Suprapubic skin (tissue), 4 donors: ENCODE results near the gene SYT17. TPM values are rescaled to one million over a fixed set of nuclear protein-coding genes. Genes with fewer than 3 reads are reported as not detected.

ENCODE experiments used
- DNase-seq, 2 donors: peaks; one replicate each; pipeline ENCODE4 v3.0.0-alpha.2; 2019; ENCODE audit warnings: low spot score in 2 of 2
- H3K27ac ChIP-seq: fragments of 200-600 bp; sonication (generic); one replicate; pipeline ENCODE4 v1.5.1; 2019
- H3K27me3 ChIP-seq: fragments of 200-600 bp; sonication (generic); one replicate; pipeline ENCODE4 v1.5.1; 2019
- H3K36me3 ChIP-seq: fragments of 200-600 bp; sonication (generic); one replicate; pipeline ENCODE4 v1.5.1; 2019
- H3K4me1 ChIP-seq: fragments of 200-600 bp; sonication (generic); one replicate; pipeline ENCODE4 v1.5.1; 2019
- H3K4me3 ChIP-seq: fragments of 200-600 bp; sonication (generic); one replicate; pipeline ENCODE4 v1.5.1; 2019; ENCODE audit warnings: mild to moderate bottlenecking
- H3K9me3 ChIP-seq: fragments of 200-600 bp; sonication (generic); one replicate; pipeline ENCODE4 v1.5.1; 2019
- EP300 ChIP-seq: sonication (generic); formaldehyde crosslinking; IDR thresholded peaks from one replicate; pipeline ENCODE4 v1.6.1; 2017; ENCODE audit warnings: antibody characterized with exemption
- POLR2A ChIP-seq, 2 donors: fragments of 450-650 bp; IDR thresholded peaks; one replicate each; pipeline ENCODE4 v1.6.1; 2017; ENCODE audit warnings: antibody characterized with exemption in 2 of 2, mild to moderate bottlenecking in 2 of 2, moderate library complexity in 2 of 2
- POLR2AphosphoS5 ChIP-seq, 3 donors: sonication (generic); formaldehyde crosslinking; IDR thresholded peaks; one replicate each; pipeline ENCODE4 v1.6.1; 2017; ENCODE audit warnings: antibody characterized with exemption in 3 of 3
- WGBS: methylation state at CpG from one replicate; pipeline ENCODE4 v1.1.5; 2018; 5-methylcytosine and 5-hydroxymethylcytosine counted together
- total RNA-seq, 4 donors: library from RNA; depleted of rRNA; stranded (reverse); fragments of >200 nt; gene quantifications; one replicate each; pipeline ENCODE4 v1.1.0, GENCODE V29; 2016
- TF ChIP-seq, protein P1 (sequence below), 2 donors: fragments of 200-600 bp in 1 of 2; fragments of 450-650 bp in 1 of 2; sonication (generic) in 1 of 2; IDR thresholded peaks; one replicate each; pipeline ENCODE4 v1.5.1; 2016 to 2019; ENCODE audit warnings: antibody characterized with exemption in 2 of 2, mild to moderate bottlenecking in 1 of 2, moderate library complexity in 1 of 2

The SYT17 gene
- total RNA-seq, 4 donors from 2014 or later: 2.5 to 27.6 (median 9.7) TPM

DNA sequence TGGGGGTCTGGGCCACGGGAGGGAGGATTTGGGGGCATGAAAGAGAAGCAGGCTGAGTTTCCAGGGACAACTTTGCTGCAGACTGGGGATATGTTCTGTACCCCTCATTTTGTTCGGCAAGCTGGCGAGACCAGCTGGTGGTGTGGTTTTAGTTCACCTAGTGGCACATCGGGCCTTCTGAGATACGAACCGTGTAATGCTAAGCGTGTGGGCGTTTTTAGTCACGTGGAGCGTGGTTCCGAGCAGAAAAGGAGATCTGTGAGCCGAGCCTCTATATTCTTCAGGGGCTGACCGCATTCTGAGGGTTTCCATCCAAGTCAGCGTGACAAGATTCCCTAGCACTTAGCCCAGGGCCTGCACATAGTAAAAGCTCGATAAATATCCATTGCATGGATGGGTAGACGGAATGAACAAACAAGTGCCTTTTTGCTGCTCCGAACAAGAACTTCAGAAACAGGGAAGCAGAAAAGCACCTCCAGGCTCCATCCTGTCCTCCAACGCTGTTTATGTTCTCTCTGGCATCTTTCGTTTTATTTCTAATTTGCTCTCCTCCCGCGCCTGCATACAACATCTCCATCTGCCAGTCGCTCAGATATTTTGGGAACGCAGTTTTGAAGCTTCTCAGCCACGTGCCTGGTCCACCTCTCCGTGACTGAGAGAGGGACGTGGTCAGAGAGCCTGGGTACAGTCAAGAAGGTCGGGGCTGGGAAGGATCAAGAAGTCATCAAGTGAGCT lies 5.8 kb downstream of the SYT17 start:
- Histone ChIP-seq H3K4me3 (no peak overlapping the region), H3K27me3 (peaks cover 6% of the 10 kb centered on the region), H3K36me3 (no peaks in the 10 kb centered on the region), H3K4me1 (peaks cover 5% of the 10 kb centered on the region), H3K27ac (no peak overlapping the region), H3K9me3 (no peaks in the 10 kb centered on the region)
- TF ChIP-seq POLR2A (IDR thresholded peaks at IDR 0.05) (no peak), EP300 (no peak), POLR2AphosphoS5 (IDR thresholded peaks at IDR 0.05) (no peak)
- TF ChIP-seq, protein P1, sequence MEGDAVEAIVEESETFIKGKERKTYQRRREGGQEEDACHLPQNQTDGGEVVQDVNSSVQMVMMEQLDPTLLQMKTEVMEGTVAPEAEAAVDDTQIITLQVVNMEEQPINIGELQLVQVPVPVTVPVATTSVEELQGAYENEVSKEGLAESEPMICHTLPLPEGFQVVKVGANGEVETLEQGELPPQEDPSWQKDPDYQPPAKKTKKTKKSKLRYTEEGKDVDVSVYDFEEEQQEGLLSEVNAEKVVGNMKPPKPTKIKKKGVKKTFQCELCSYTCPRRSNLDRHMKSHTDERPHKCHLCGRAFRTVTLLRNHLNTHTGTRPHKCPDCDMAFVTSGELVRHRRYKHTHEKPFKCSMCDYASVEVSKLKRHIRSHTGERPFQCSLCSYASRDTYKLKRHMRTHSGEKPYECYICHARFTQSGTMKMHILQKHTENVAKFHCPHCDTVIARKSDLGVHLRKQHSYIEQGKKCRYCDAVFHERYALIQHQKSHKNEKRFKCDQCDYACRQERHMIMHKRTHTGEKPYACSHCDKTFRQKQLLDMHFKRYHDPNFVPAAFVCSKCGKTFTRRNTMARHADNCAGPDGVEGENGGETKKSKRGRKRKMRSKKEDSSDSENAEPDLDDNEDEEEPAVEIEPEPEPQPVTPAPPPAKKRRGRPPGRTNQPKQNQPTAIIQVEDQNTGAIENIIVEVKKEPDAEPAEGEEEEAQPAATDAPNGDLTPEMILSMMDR (IDR thresholded peaks at IDR 0.05): no peak
- 92% methylated on average over 27 of the region's 27 CpGs for WGBS
- DNase-seq: no peak

- TF ChIP-seq POLR2AphosphoS5 (IDR thresholded peaks at IDR 0.05): no peak
- no peak for TF ChIP-seq POLR2A (IDR thresholded peaks at IDR 0.05)
- Histone ChIP-seq H3K27me3 (no peaks in the 10 kb centered on the region), H3K4me1 (no peaks in the 10 kb centered on the region), H3K9me3 (no peaks in the 10 kb centered on the region), H3K4me3 (no peak overlapping the region), H3K27ac (no peak overlapping the region), H3K36me3 (no peaks in the 10 kb centered on the region)
- DNase-seq: no peak
- WGBS: 99% methylated on average over 3 of the region's 3 CpGs
These were observed 6.4 kb downstream of the SYT17 start for GRCh38 chr16:19174478-19174877.

DNA sequence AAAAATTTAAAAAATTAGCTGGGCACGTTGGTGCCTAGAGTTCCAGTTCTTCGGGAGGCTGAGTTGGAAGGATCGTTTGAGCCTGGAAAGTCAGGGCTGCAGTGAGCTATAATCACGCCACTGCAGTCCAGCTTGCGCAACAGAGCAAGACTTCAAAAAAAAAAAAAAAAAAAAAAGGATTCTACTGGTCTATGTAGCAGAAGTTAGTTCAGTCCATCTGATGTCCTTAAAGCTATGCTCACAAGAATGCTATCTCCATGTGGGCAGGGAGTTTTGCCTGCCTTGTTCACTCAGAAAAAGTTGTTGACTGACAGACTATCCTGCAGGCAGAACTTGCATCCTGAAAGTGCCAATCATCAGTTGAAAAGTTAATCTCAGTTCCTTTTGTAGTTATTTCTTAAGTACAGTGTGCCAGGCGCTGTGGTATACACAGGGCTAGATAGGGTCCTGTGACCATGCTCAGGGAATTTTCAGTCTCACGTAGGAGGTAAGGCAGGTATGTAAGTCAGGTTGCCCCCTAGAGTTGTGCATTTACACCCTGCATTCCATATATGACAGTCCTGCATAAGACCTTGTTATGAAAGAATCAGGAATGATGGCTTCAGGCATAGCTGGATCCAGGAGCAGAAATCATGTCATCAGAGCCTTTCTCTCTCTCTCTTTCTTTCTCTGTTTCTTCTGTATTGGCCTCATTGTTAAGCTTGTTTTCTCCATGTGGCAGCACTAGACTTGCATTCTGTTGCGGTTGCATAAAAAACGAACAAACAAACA lies 7.6 kb downstream of the SYT17 start:
- WGBS: 69% methylated on average over 9 of the region's 9 CpGs
- no peak for TF ChIP-seq POLR2AphosphoS5 (IDR thresholded peaks at IDR 0.05)
- Histone ChIP-seq H3K4me1 (no peaks in the 10 kb centered on the region), H3K27me3 (no peaks in the 10 kb centered on the region), H3K27ac (no peak overlapping the region), H3K36me3 (no peaks in the 10 kb centered on the region), H3K4me3 (no peak overlapping the region), H3K9me3 (no peaks in the 10 kb centered on the region)
- DNase-seq: no peak

DNA sequence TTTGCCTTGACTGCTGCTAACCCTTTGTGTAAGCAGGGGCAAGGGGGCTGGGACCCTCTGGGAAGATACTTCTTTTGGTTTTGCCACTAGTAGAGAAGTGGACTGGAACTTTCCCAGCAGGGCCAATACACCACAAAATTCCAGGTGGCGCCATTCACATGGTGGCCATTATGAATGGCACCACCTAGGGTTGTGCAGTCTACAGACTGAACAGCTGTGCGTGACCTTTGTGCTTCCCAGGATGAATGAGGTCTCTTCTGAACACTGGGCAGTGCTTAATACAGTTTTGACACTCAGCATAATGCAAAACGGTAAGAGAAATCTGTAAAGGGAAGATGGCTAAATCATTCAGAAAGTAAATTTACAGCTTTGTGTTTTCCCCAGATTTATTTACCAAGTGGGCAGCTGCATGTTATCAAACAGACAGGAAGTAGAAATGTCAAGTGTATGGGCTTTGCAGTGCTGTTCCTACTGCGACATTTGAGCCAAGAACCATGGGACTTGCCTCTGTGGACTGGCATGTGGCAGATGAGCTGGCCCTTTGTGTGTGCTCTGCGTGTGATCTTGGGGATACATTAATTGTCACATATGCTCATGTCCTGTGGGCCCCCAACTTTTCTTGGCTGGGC lies 9.2 kb downstream of the SYT17 start:
- Histone ChIP-seq H3K4me1 (no peaks in the 10 kb centered on the region), H3K27ac (no peak overlapping the region), H3K9me3 (no peaks in the 10 kb centered on the region), H3K27me3 (no peaks in the 10 kb centered on the region), H3K4me3 (no peak overlapping the region), H3K36me3 (no peaks in the 10 kb centered on the region)
- WGBS: 79% methylated on average over 5 of the region's 5 CpGs
- no peak for DNase-seq
- TF ChIP-seq POLR2AphosphoS5 (IDR thresholded peaks at IDR 0.05) (no peak), POLR2A (IDR thresholded peaks at IDR 0.05) (no peak), EP300 (no peak)
- TF ChIP-seq, protein P1 (IDR thresholded peaks at IDR 0.05): no peak

DNA sequence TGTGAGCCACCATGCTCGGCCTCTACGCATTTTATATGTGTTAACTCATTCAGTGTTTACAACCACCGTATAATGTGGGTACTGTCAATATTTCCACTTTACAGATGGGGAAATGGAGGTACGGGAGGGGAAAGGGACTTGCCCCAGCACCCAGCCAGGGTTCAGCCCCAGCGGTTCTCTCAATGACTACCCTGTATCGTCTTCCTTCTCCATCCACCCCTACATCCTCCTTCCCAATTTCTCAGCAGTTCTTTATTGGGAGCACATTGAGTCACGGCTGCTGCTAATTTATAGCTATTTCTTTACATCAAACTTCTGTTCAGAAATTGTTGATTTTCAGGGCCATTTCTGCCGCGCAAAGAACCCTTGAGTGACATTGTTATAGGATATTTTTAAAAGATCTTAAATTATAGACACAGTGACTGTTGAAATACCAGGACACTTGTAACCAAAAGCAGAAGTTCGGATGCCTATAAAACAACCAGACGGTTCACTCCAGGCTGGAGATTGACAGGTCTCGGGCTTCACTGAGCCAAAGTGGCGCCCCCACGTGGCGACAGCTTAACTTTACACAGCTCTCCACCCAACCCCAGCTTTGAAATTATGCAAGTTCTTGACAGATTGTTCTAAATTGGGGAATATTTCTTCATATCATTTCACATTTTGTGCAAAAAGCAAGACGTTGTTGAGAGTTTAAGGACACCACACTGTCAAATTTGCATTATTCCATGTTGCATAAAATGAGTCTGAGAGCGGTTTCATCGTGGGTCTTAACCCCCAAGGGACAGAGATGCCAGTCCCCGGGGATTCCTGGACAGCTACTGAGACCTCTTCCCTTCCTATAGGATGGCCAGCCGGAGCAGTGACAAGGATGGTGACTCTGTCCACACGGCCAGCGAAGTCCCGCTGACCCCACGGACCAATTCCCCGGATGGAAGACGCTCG lies 11.8 kb downstream of the SYT17 start:
- no peak for TF ChIP-seq POLR2A (IDR thresholded peaks at IDR 0.05)
- TF ChIP-seq, protein P1 (IDR thresholded peaks at IDR 0.05): peak; percentile 71
- Histone ChIP-seq H3K4me3 (no peak overlapping the region), H3K4me1 (no peaks in the 10 kb centered on the region), H3K27ac (no peak overlapping the region), H3K36me3 (no peaks in the 10 kb centered on the region), H3K9me3 (no peaks in the 10 kb centered on the region), H3K27me3 (no peaks in the 10 kb centered on the region)
- DNase-seq: peak in 1 of 2 donors; percentile 78
- WGBS: 62% methylated on average over 27 of the region's 27 CpGs
